Right lobe of liver (tissue), 4 donors: ENCODE data around the gene TAF1.

Experiments used
- CTCF ChIP-seq, 4 donors: fragments of 200-600 bp in 3 of 4; fragments of 450-650 bp in 1 of 4; IDR thresholded peaks; one replicate each; pipeline versions ENCODE4 v1.5.1 to v1.8.0; 2016 to 2022; ENCODE audit warnings: antibody characterized with exemption in 4 of 4, mild to moderate bottlenecking in 2 of 4
- POLR2A ChIP-seq: fragments of 450-650 bp; IDR thresholded peaks from one replicate; pipeline ENCODE4 v1.6.1; 2017; ENCODE audit warnings: antibody characterized with exemption, mild to moderate bottlenecking
- donor health status: DM: no; HTN: no; CAD: no.
- donor health status: DM: no; HTN: no; CAD: no.
- donor health status: DM: no; HTN: yes; CAD: no.

GRCh38 chrX:71365356-71365874, 742 bp upstream of the TAF1 start:
- TF ChIP-seq POLR2A (no peak), CTCF (IDR thresholded peaks at IDR 0.05) (no peak)
